ENCODE results near the gene ATAD3C.
A peak's percentile ranks its signal among the peaks of the same experiment; 100 is the strongest.
"Not testable (repeated sequence)": the region's sequence is repeated elsewhere in the genome, so short reads cannot be mapped to it uniquely, and the experiment has no call there.

Gene ATAD3C

GRCh38 chr1:1437033-1437903, 12.2 kb upstream of the ATAD3C start:
- Histone ChIP-seq H3K36me3 (ENCODE audit: control insufficient read depth in 2 of 2, insufficient read depth in 2 of 2, low read length in 2 of 2) (no peaks in the 10 kb centered on the region), H3K9me3 (ENCODE audit: control insufficient read depth in 2 of 2, low read length in 2 of 2) (no peaks in the 10 kb centered on the region), H3K9ac (ENCODE audit: low read depth in 1 of 2, low read length in 2 of 2) (peak overlapping the region in 1 of 2 donors; percentile 5), H3K4me1 (ENCODE audit: control insufficient read depth in 2 of 2, insufficient read depth in 2 of 2, low read length in 2 of 2) (peaks cover 54% of the 10 kb centered on the region in 2 donors), H3K27ac (ENCODE audit: low read depth in 2 of 2, low read length in 2 of 2) (peak overlapping the region in 1 of 2 donors; percentile 13), H3K4me3 (ENCODE audit: low read length in 2 of 2) (peak overlapping the region in 1 of 2 donors; percentile 7), H3K27me3 (ENCODE audit: control insufficient read depth in 2 of 2, insufficient read depth in 2 of 2, low read length in 2 of 2) (peaks cover 4% of the 10 kb centered on the region in 2 donors)

- Histone ChIP-seq H3K9ac (ENCODE audit: low read depth in 1 of 2, low read length in 2 of 2) (peak overlapping the region in 1 of 2 donors; percentile 5), H3K36me3 (ENCODE audit: control insufficient read depth in 2 of 2, insufficient read depth in 2 of 2, low read length in 2 of 2) (no peaks in the 10 kb centered on the region), H3K4me1 (ENCODE audit: control insufficient read depth in 2 of 2, insufficient read depth in 2 of 2, low read length in 2 of 2) (peaks cover 48 to 49% of the 10 kb centered on the region in 2 donors), H3K9me3 (ENCODE audit: control insufficient read depth in 2 of 2, low read length in 2 of 2) (no peaks in the 10 kb centered on the region), H3K4me3 (ENCODE audit: low read length in 2 of 2) (peak overlapping the region in 1 of 2 donors; percentile 34), H3K27me3 (ENCODE audit: control insufficient read depth in 2 of 2, insufficient read depth in 2 of 2, low read length in 2 of 2) (peaks cover 4% of the 10 kb centered on the region in 2 donors), H3K27ac (ENCODE audit: low read depth in 2 of 2, low read length in 2 of 2) (peak overlapping the region in 1 of 2 donors; percentile 13)
Measured at GRCh38 chr1:1437904-1438376, 11.5 kb upstream of the ATAD3C start.

GRCh38 chr1:1438531-1439381, 10.7 kb upstream of the ATAD3C start:
- no peak overlapping the region for H3K4me3 ChIP-seq (ENCODE audit: low read length in 2 of 2)
- H3K4me1 ChIP-seq (ENCODE audit: control insufficient read depth in 2 of 2, insufficient read depth in 2 of 2, low read length in 2 of 2) = peaks cover 40 to 43% of the 10 kb centered on the region in 2 donors
- H3K9ac ChIP-seq (ENCODE audit: low read depth in 1 of 2, low read length in 2 of 2) = peak overlapping the region in 1 of 2 donors; percentile 5
- H3K27ac ChIP-seq (ENCODE audit: low read depth in 2 of 2, low read length in 2 of 2) = peak overlapping the region in 1 of 2 donors; percentile 13
- no peaks in the 10 kb centered on the region for H3K36me3 ChIP-seq (ENCODE audit: control insufficient read depth in 2 of 2, insufficient read depth in 2 of 2, low read length in 2 of 2)
- peaks cover 4% of the 10 kb centered on the region in 2 donors for H3K27me3 ChIP-seq (ENCODE audit: control insufficient read depth in 2 of 2, insufficient read depth in 2 of 2, low read length in 2 of 2)
- H3K9me3 ChIP-seq (ENCODE audit: control insufficient read depth in 2 of 2, low read length in 2 of 2) = no peaks in the 10 kb centered on the region

- Histone ChIP-seq H3K9me3 (ENCODE audit: control insufficient read depth in 2 of 2, low read length in 2 of 2) (no peaks in the 10 kb centered on the region), H3K4me3 (ENCODE audit: low read length in 2 of 2) (no peak overlapping the region), H3K9ac (ENCODE audit: low read depth in 1 of 2, low read length in 2 of 2) (no peak overlapping the region), H3K27me3 (ENCODE audit: control insufficient read depth in 2 of 2, insufficient read depth in 2 of 2, low read length in 2 of 2) (peaks cover 4% of the 10 kb centered on the region in 2 donors), H3K4me1 (ENCODE audit: control insufficient read depth in 2 of 2, insufficient read depth in 2 of 2, low read length in 2 of 2) (peaks cover 31 to 33% of the 10 kb centered on the region in 2 donors), H3K36me3 (ENCODE audit: control insufficient read depth in 2 of 2, insufficient read depth in 2 of 2, low read length in 2 of 2) (no peaks in the 10 kb centered on the region), H3K27ac (ENCODE audit: low read depth in 2 of 2, low read length in 2 of 2) (no peak overlapping the region)
Measured at GRCh38 chr1:1439546-1440261, 9.8 kb upstream of the ATAD3C start.

DNA sequence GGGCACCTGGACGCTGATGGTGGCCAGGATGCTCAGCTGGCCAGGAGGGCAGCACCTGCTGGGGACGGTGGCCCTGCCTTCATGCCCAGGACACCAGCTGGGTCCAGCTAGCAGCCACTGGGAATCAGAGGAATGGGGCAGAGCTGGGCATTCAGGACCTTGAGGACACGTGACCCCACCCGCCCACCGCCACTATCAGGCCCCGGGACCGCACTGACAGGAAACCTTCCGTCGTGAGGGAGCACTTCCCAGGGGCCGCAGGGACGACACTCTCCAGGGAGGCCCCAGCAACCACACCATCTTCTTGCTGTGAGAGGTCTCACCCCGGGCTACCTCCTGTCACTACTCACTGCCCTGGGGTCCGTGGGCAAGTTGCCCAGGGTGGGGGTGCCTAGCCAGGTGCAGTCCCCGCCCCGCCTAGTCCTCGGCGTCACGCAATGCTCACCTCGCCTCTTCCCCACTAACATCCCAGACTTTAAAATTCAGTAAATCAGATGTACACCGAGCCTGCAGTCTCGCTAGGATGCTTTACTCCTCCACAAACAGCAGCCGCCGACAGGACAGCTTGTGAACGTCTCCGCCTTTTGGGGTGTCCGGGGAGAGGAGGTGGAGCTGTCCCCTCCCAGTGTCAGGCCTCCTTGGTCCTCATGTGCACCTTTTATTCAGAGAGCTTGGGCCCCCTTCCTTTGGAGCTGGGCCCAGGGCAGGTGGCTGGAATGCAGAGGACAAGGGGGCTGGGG, 9.1 kb upstream of the ATAD3C start:
- no peak overlapping the region for H3K4me3 ChIP-seq (ENCODE audit: low read length in 2 of 2)
- H3K27me3 ChIP-seq (ENCODE audit: control insufficient read depth in 2 of 2, insufficient read depth in 2 of 2, low read length in 2 of 2) = peaks cover under 1 to 1% of the 10 kb centered on the region in 2 donors
- no peaks in the 10 kb centered on the region for H3K9me3 ChIP-seq (ENCODE audit: control insufficient read depth in 2 of 2, low read length in 2 of 2)
- H3K4me1 ChIP-seq (ENCODE audit: control insufficient read depth in 2 of 2, insufficient read depth in 2 of 2, low read length in 2 of 2) = peaks cover 23 to 27% of the 10 kb centered on the region in 2 donors
- no peak overlapping the region for H3K9ac ChIP-seq (ENCODE audit: low read depth in 1 of 2, low read length in 2 of 2)
- H3K27ac ChIP-seq (ENCODE audit: low read depth in 2 of 2, low read length in 2 of 2) = no peak overlapping the region
- no peaks in the 10 kb centered on the region for H3K36me3 ChIP-seq (ENCODE audit: control insufficient read depth in 2 of 2, insufficient read depth in 2 of 2, low read length in 2 of 2)

GRCh38 chr1:1441002-1441888, 8.2 kb upstream of the ATAD3C start:
- Histone ChIP-seq H3K9ac (ENCODE audit: low read depth in 1 of 2, low read length in 2 of 2) (no peak overlapping the region), H3K9me3 (ENCODE audit: control insufficient read depth in 2 of 2, low read length in 2 of 2) (no peaks in the 10 kb centered on the region), H3K27ac (ENCODE audit: low read depth in 2 of 2, low read length in 2 of 2) (no peak overlapping the region), H3K27me3 (ENCODE audit: control insufficient read depth in 2 of 2, insufficient read depth in 2 of 2, low read length in 2 of 2) (peaks cover 0 to 1% of the 10 kb centered on the region in 2 donors), H3K36me3 (ENCODE audit: control insufficient read depth in 2 of 2, insufficient read depth in 2 of 2, low read length in 2 of 2) (no peaks in the 10 kb centered on the region), H3K4me1 (ENCODE audit: control insufficient read depth in 2 of 2, insufficient read depth in 2 of 2, low read length in 2 of 2) (peaks cover 18 to 22% of the 10 kb centered on the region in 2 donors), H3K4me3 (ENCODE audit: low read length in 2 of 2) (no peak overlapping the region)

DNA sequence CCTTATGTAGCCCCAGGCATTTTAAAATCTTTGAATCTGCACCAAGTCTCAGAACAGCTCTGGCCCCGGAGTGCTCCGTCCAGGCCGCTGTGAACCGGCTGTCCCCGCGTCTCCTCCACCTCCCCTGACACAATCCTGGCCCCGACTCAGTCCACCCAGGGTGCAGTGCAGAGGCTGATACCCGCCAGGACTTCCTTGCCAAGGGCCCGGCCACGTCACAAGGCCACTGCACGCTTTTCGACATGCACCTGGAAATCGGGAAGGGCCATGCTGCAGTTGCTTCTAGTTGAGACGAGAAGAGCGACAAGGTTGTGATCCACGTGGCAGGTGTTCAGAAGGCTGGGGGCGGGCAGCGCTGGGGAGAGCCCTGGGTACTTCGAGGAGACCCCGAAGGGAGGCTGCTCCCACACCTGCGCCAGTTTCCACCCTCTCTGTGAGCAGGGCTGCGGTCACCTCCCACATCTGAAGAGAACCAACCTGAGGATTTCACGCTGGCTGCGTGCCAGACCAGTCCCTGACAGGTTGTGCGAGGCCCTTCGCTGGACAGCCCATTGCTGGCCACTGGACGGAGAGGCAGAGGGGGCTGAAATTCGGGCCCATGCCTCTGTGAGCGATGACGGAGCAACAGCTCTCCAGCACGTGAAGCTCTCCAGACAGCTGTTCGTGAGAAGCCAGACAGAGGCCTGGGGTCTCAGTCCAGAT, 7.3 kb upstream of the ATAD3C start:
- Histone ChIP-seq H3K4me3 (ENCODE audit: low read length in 2 of 2) (no peak overlapping the region), H3K36me3 (ENCODE audit: control insufficient read depth in 2 of 2, insufficient read depth in 2 of 2, low read length in 2 of 2) (no peaks in the 10 kb centered on the region), H3K27me3 (ENCODE audit: control insufficient read depth in 2 of 2, insufficient read depth in 2 of 2, low read length in 2 of 2) (no peaks in the 10 kb centered on the region), H3K27ac (ENCODE audit: low read depth in 2 of 2, low read length in 2 of 2) (no peak overlapping the region), H3K9me3 (ENCODE audit: control insufficient read depth in 2 of 2, low read length in 2 of 2) (no peaks in the 10 kb centered on the region), H3K9ac (ENCODE audit: low read depth in 1 of 2, low read length in 2 of 2) (no peak overlapping the region), H3K4me1 (ENCODE audit: control insufficient read depth in 2 of 2, insufficient read depth in 2 of 2, low read length in 2 of 2) (peaks cover 14 to 16% of the 10 kb centered on the region in 2 donors)

GRCh38 chr1:1446631-1447030, 2.9 kb upstream of the ATAD3C start:
- H3K4me1 ChIP-seq (ENCODE audit: control insufficient read depth in 2 of 2, insufficient read depth in 2 of 2, low read length in 2 of 2); H3K9ac ChIP-seq (ENCODE audit: low read depth in 1 of 2, low read length in 2 of 2); H3K27ac ChIP-seq (ENCODE audit: low read depth in 2 of 2, low read length in 2 of 2); H3K36me3 ChIP-seq (ENCODE audit: control insufficient read depth in 2 of 2, insufficient read depth in 2 of 2, low read length in 2 of 2); H3K27me3 ChIP-seq (ENCODE audit: control insufficient read depth in 2 of 2, insufficient read depth in 2 of 2, low read length in 2 of 2); H3K4me3 ChIP-seq (ENCODE audit: low read length in 2 of 2); H3K9me3 ChIP-seq (ENCODE audit: control insufficient read depth in 2 of 2, low read length in 2 of 2): not testable (repeated sequence)
